Tibial nerve (tissue), 3 donors: ENCODE measurements around the gene APRT.

ENCODE experiments used
- POLR2A ChIP-seq, 2 donors: fragments of 450-650 bp; IDR thresholded peaks; one replicate each; pipeline ENCODE4 v1.6.1; 2017; ENCODE audit warnings: antibody characterized with exemption in 2 of 2, mild to moderate bottlenecking in 2 of 2, moderate library complexity in 2 of 2
- TF ChIP-seq, protein P1 (sequence below), 5 experiments: fragments of 200-600 bp in 3 of 5; fragments of 450-650 bp in 2 of 5; sonication (generic) in 3 of 5; IDR thresholded peaks; one replicate each; pipeline ENCODE4 v1.5.1; 2016 to 2019; ENCODE audit warnings: antibody characterized with exemption in 5 of 5, mild to moderate bottlenecking in 3 of 5, moderate library complexity in 2 of 5

DNA sequence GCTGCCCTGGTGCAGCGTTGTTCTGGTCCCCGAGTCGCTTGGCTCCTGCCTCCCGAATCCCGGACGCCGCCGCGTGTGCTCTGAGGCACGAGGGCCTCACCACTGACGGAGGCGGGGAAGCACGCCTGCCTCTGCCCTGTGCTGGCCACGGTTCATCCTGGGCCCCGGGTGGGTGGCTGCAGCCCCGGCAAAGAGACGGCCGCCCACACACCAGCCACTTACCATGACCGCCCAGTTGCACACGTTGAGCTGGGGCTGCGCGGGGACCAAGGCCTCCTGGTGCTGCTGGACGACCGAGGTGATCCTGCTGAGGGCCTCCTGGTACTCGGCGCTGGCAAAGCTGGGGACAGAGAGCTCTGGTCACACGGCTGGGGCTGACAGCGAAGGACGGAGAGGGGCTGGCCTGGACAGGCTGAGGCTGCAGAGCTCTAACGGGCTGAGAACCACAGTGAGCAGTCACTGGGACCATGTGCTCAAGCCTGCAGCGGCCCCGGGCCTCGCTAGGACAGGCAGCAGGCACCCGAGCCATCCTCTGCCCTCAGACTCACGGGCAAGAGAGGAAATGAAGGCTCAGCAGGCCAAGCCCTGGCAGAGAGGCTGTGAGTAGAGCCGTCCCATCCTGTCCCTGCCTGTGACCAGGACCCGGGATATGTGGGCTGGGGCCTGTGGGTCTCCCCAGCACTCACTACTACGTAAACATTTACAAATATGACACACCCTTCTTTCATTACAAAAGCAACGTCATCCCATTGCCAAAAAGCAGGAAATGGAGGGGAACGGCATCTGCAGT is 6.3 kb upstream of the APRT start:
- TF ChIP-seq, protein P1, sequence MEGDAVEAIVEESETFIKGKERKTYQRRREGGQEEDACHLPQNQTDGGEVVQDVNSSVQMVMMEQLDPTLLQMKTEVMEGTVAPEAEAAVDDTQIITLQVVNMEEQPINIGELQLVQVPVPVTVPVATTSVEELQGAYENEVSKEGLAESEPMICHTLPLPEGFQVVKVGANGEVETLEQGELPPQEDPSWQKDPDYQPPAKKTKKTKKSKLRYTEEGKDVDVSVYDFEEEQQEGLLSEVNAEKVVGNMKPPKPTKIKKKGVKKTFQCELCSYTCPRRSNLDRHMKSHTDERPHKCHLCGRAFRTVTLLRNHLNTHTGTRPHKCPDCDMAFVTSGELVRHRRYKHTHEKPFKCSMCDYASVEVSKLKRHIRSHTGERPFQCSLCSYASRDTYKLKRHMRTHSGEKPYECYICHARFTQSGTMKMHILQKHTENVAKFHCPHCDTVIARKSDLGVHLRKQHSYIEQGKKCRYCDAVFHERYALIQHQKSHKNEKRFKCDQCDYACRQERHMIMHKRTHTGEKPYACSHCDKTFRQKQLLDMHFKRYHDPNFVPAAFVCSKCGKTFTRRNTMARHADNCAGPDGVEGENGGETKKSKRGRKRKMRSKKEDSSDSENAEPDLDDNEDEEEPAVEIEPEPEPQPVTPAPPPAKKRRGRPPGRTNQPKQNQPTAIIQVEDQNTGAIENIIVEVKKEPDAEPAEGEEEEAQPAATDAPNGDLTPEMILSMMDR (IDR thresholded peaks at IDR 0.05) = no peak
- TF ChIP-seq POLR2A (IDR thresholded peaks at IDR 0.05) = no peak
